K562 (cell line): ENCODE measurements around the gene MPZL1. TPM values are rescaled to one million over a fixed set of nuclear protein-coding genes. Genes with fewer than 3 reads are reported as not detected.

Source experiments
- DDX20 ChIP-seq: fragments of 450-650 bp; IDR thresholded peaks from 2 replicates; pipeline ENCODE4 v1.6.1; 2016; ENCODE audit warnings: missing genetic modification characterization, low read depth, mild to moderate bottlenecking, missing compliant biosample characterization, moderate library complexity
- ERF ChIP-seq: fragments of 450-650 bp; formaldehyde crosslinking; IDR thresholded peaks from 2 replicates; pipeline ENCODE4 v1.4.0; 2020; ENCODE audit warnings: mild to moderate bottlenecking, mixed read lengths
- HMGN3 ChIP-seq: IDR thresholded peaks from 2 replicates; pipeline ENCODE4 v1.6.1; 2011; ENCODE audit warnings: borderline replicate concordance, low read depth, mild to moderate bottlenecking, mixed read lengths, low read length; ENCODE audit not compliant: insufficient read length; ENCODE audit errors: extremely low read depth
- MBD2 ChIP-seq: sonication (generic); IDR thresholded peaks from 2 replicates; pipeline ENCODE4 v1.6.1; 2016; ENCODE audit warnings: low read depth, borderline replicate concordance
- NCOA1 ChIP-seq: fragments of 450-650 bp; IDR thresholded peaks from 2 replicates; pipeline ENCODE4 v1.6.1; 2016; ENCODE audit warnings: low read depth
- RFX5 ChIP-seq: IDR thresholded peaks from 2 replicates; pipeline ENCODE4 v1.6.1; 2011; ENCODE audit warnings: low read depth, mild to moderate bottlenecking, improper control_type of control experiment, low read length
- RUNX1 ChIP-seq: sonication (generic); IDR thresholded peaks from 2 replicates; pipeline ENCODE4 v1.6.1; 2016; ENCODE audit warnings: antibody characterized with exemption, low read depth
- SMARCB1 ChIP-seq: IDR thresholded peaks from 2 replicates; pipeline ENCODE4 v1.6.1; 2011; ENCODE audit warnings: improper control_type of control experiment, low read depth; ENCODE audit not compliant: insufficient read length
- SMARCC2 ChIP-seq: fragments of 450-650 bp; IDR thresholded peaks from 2 replicates; pipeline ENCODE4 v1.6.1; 2017; ENCODE audit warnings: antibody characterized with exemption, moderate library complexity, mild to moderate bottlenecking, low read depth
- TFAP4 ChIP-seq: sonication (generic); formaldehyde crosslinking; IDR thresholded peaks from 2 replicates; pipeline ENCODE4 v1.8.0; 2022; ENCODE audit warnings: missing genetic modification reagents, mild to moderate bottlenecking, moderate library complexity, borderline replicate concordance
- TSHZ1 ChIP-seq: fragments of 250-450 bp; sonication (Bioruptor Pico); IDR thresholded peaks from 2 replicates; pipeline ENCODE4 v1.4.0; 2020; ENCODE audit warnings: mild to moderate bottlenecking, moderate library complexity
- USF1 ChIP-seq: sonication (generic); formaldehyde crosslinking; IDR thresholded peaks from 2 replicates; pipeline ENCODE4 v1.9.0; 2022; ENCODE audit warnings: mild to moderate bottlenecking, missing genetic modification reagents
- ZNF263 ChIP-seq: sonication (generic); formaldehyde crosslinking; IDR thresholded peaks from 2 replicates; pipeline ENCODE4 v1.8.0; 2022; ENCODE audit warnings: mild to moderate bottlenecking, missing genetic modification reagents, borderline replicate concordance
- ZNF609 ChIP-seq: sonication (generic); formaldehyde crosslinking; IDR thresholded peaks from 2 replicates; pipeline ENCODE4 v1.8.1; 2023; ENCODE audit warnings: missing genetic modification reagents, mild to moderate bottlenecking, borderline replicate concordance
- ZNF699 ChIP-seq: fragments of 250-450 bp; sonication (Bioruptor Pico); IDR thresholded peaks from 2 replicates; pipeline ENCODE4 v1.8.0; 2021; ENCODE audit warnings: mild to moderate bottlenecking, moderate library complexity; ENCODE audit not compliant: insufficient replicate concordance
- polyA plus RNA-seq, 8 experiments: library from polyadenylated mRNA; depleted of rRNA in 4 of 8; stranded (reverse) in 5 of 8; unstranded in 3 of 8; fragments of >200 nt; fragmentation: Nextera tagmentation in 2 of 8; fragmentation: Illumina TruSeq in 1 of 8; extraction: Ambion mirVana in 2 of 8; extraction: Trizol in 1 of 8; gene quantifications; 2 replicates each; pipeline versions ENCODE4 v1.2.1 to v1.2.3, GENCODE V29; 2011 to 2014; ENCODE audit warnings: inconsistent platforms in 1 of 8, missing spikeins in 1 of 8
- total RNA-seq, 7 experiments: library from RNA; depleted of rRNA in 6 of 7; stranded (reverse); fragments of >200 nt in 6 of 7; fragmentation: Illumina TruSeq in 2 of 7; extraction: Trizol in 2 of 7; gene quantifications; 2 replicates each; pipeline versions ENCODE4 v1.2.1 to v1.2.3, GENCODE V29; 2011 to 2021; ENCODE audit warnings: low replicate concordance in 1 of 7

The MPZL1 gene
- total and polyA plus RNA-seq, 9 of the 15 experiments (the other 6 are each of a cell fraction or from before 2014, with no cell fraction given) = 14.5 to 153 (median 66.5) TPM

GRCh38 chr1:167721617-167722151 lies at the start of gene MPZL1 (continued):
- TF ChIP-seq USF1 (CRISPR knock-in tag) (no peak), ERF (CRISPR knock-in tag) (0 out of 2 replicates have a peak, but pooled peaks have one; percentile 14), RFX5 (0 out of 2 replicates have a peak, but pooled peaks have one; percentile 11), SMARCC2 (no peak), DDX20 (tag) (no peak), NCOA1 (no peak), ZNF699 (CRISPR knock-in tag) (no peak), SMARCB1 (no peak), TFAP4 (CRISPR knock-in tag) (peak; percentile 35; the same call in 1 of the 2 replicates), TSHZ1 (CRISPR knock-in tag) (no peak), HMGN3 (peak; percentile 71), ZNF609 (0 out of 2 replicates have a peak, but pooled peaks have one; percentile 32), RUNX1 (no peak), MBD2 (peak; percentile 99), ZNF263 (CRISPR knock-in tag) (peak; percentile 62; the same call in 1 of the 2 replicates)
